ENCODE measurements around the gene C1orf35. TPM values are rescaled to one million over a fixed set of nuclear protein-coding genes. Genes with fewer than 3 reads are reported as not detected.
A peak's percentile ranks its signal among the peaks of the same experiment; 100 is the strongest.

The C1orf35 gene
- total RNA-seq, 6 donors from 2014 or later: 12.8 to 34.6 (median 17.8) TPM

DNA sequence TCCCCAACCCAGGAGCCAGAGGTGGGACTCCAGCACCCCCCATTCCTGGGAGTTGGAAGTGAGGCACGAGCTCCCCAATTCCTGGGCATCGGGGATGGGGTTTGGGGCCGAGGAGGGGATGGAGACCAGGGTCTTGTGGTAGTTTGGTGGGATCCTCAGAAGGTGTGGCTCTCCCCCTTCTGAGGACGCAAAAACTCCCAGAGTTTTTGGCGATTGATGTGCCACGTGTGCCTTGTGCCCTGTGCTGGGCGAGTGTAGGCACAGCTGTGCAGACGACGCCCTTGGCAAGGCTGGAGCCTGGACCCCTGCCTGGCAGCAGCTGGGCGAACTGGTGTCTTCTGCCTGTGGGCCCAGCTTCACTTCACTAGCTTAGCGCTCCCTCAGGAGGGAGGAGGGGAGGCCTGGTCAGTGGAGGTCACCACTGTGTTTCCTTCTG lies 39.6 kb upstream of the C1orf35 start:
- peak overlapping the region; percentile 97 to 98 (median 98) for H3K27ac ChIP-seq
- DNase-seq (peak in 1 of 2 donors; percentile 56), ATAC-seq (ENCODE audit: low FRiP score in 2 of 2) (no peak)
- no peaks in the 10 kb centered on the region for H3K27me3 ChIP-seq
- H3K4me3 ChIP-seq: peak overlapping the region in 3 of 4 donors; percentile 84 to 97 (median 94)
- no peaks in the 10 kb centered on the region for H3K9me3 ChIP-seq
- WGBS, 2 donors: 78 to 87% methylated on average over 7 to 10 of the region's 11 CpGs
- H3K36me3 ChIP-seq: peaks cover 0 to 52% (median 31%) of the 10 kb centered on the region in 4 donors
- TF ChIP-seq POLR2A (IDR thresholded peaks at IDR 0.05) (no peak), POLR2AphosphoS5 (IDR thresholded peaks at IDR 0.05) (no peak), EP300 (IDR thresholded peaks at IDR 0.05) (no peak)
- TF ChIP-seq, protein P1, sequence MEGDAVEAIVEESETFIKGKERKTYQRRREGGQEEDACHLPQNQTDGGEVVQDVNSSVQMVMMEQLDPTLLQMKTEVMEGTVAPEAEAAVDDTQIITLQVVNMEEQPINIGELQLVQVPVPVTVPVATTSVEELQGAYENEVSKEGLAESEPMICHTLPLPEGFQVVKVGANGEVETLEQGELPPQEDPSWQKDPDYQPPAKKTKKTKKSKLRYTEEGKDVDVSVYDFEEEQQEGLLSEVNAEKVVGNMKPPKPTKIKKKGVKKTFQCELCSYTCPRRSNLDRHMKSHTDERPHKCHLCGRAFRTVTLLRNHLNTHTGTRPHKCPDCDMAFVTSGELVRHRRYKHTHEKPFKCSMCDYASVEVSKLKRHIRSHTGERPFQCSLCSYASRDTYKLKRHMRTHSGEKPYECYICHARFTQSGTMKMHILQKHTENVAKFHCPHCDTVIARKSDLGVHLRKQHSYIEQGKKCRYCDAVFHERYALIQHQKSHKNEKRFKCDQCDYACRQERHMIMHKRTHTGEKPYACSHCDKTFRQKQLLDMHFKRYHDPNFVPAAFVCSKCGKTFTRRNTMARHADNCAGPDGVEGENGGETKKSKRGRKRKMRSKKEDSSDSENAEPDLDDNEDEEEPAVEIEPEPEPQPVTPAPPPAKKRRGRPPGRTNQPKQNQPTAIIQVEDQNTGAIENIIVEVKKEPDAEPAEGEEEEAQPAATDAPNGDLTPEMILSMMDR (IDR thresholded peaks at IDR 0.05): no peak
- H3K4me1 ChIP-seq: peaks cover 42 to 73% (median 58%) of the 10 kb centered on the region in 4 donors

DNA sequence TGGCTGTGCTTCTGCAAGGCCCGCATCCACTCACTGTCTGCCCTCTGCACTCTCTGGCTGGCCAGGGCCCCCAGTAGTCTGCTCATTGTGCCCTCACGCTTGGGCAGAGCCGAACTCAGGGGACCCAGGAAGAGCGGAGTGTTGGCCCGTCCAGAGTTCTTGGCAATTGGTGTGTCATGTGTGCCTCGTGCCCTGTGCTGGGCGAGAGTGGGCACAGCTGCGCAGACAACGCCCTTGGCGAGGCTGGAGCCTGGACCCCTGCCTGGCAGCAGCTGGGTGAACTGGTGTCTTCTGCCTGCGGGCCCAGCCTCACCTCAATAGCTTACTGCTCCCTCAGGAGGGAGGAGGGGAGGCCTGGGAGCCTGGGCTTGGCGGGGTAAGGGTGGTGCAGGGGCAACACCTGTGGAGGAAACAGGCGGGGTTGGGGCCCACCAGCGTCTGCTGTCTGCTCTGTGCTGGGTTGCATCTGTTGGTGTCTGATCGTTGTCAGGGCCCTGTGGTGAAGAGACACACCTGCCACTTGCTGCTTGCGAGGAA lies 39.1 kb upstream of the C1orf35 start:
- no peaks in the 10 kb centered on the region for H3K9me3 ChIP-seq
- ATAC-seq (ENCODE audit: low FRiP score in 2 of 2): no peak
- peaks cover 42 to 68% (median 53%) of the 10 kb centered on the region in 4 donors for H3K4me1 ChIP-seq
- peak overlapping the region; percentile 25 to 97 (median 89) for H3K4me3 ChIP-seq
- peak in 1 of 2 donors; percentile 64 for DNase-seq
- H3K27ac ChIP-seq: peak overlapping the region; percentile 97 to 98 (median 98)
- 74 to 77% methylated on average over 14 to 16 of the region's 16 CpGs for WGBS, 2 donors
- no peaks in the 10 kb centered on the region for H3K27me3 ChIP-seq
- peaks cover 0 to 47% (median 26%) of the 10 kb centered on the region in 4 donors for H3K36me3 ChIP-seq
- TF ChIP-seq EP300 (IDR thresholded peaks at IDR 0.05) (no peak), POLR2AphosphoS5 (IDR thresholded peaks at IDR 0.05) (no peak), POLR2A (IDR thresholded peaks at IDR 0.05) (no peak)
- TF ChIP-seq, protein P1 (IDR thresholded peaks at IDR 0.05): no peak

DNA sequence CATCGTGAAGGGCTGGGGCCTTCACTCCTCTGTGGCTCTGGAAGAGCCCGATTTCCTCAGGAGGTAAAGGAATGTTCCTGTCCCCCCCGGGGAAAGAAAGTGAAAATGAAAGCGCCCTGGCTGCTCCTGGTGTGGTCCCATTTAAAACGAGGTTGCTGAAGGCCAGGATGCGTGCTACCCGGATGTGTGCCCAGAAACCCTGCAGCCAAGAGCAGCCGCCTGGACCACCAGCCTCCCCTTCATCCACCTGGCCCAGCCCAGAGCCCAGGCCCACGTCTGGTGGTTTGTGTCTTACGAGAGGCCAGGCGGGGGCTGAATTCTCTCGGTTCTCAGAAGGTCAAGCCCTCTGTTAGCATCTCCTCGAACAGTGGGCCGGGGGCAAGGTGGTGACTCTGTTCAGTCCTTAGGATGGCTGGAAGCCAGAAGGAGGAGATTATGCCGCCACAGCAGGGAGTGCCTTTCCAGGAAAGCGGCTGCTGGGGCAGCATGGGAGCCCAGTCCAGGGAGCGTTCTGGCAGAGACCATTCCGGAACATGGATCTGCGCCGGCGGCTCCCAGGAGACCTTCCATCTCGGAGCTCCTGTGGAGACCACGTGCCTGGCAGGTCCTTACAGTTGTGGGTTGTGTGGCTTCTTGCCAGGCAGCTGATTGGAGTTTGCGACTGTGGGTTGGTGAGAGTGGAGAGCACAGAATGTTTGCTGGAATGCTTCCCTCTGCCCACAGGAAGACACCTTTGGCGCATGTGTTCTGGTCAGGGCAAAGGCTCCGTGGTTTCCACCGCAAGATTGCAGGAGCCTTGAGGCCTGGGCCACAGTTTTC lies 38.3 kb upstream of the C1orf35 start:
- peaks cover 0 to 39% (median 19%) of the 10 kb centered on the region in 4 donors for H3K36me3 ChIP-seq
- H3K27me3 ChIP-seq: no peaks in the 10 kb centered on the region
- peaks cover 42 to 61% (median 48%) of the 10 kb centered on the region in 4 donors for H3K4me1 ChIP-seq
- no peaks in the 10 kb centered on the region for H3K9me3 ChIP-seq
- no peak for TF ChIP-seq POLR2AphosphoS5 (IDR thresholded peaks at IDR 0.05)
- TF ChIP-seq, protein P1 (IDR thresholded peaks at IDR 0.05): no peak
- TF ChIP-seq EP300 (IDR thresholded peaks at IDR 0.05): no peak
- no peak for TF ChIP-seq POLR2A (IDR thresholded peaks at IDR 0.05)
- 23 to 40% methylated on average over 13 to 26 of the region's 27 CpGs for WGBS, 2 donors
- peak overlapping the region; percentile 97 to 98 (median 98) for H3K27ac ChIP-seq
- ATAC-seq (ENCODE audit: low FRiP score in 2 of 2): no peak
- H3K4me3 ChIP-seq: peak overlapping the region; percentile 84 to 97 (median 90)
- peak in 1 of 2 donors; percentile 39 for DNase-seq

DNA sequence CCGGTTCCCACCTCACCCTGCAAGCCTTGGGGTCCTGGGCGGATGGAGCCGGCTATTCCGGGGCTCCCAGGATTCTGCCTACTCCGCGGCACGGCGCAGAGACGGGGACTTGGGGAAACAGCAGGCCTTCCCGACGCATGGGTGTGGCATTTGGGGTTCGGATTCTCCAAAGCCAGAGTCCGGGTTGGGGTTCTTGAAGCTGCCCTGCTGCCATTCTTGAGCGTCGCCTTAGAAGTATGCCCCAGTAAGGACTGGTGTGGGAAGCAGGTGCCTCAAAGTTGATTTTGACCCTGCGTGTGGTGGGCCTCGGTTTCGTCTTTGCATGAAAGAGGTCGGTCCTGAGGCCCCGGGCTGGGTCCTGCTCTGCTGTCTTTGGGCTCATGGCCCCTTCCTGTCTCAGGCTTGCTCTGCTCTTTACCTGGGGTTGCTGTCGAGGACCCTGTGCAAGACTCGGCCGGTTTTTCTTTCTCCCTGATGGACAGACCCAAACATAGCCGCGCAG lies 37.6 kb upstream of the C1orf35 start:
- ATAC-seq (ENCODE audit: low FRiP score in 2 of 2): no peak
- WGBS, 2 donors: 8 to 13% methylated on average over 12 to 14 of the region's 25 CpGs

More for the DNA sequence above, 37.6 kb upstream of the C1orf35 start:
- H3K27ac ChIP-seq: peak overlapping the region; percentile 97 to 98 (median 98)
- H3K36me3 ChIP-seq: peaks cover 0 to 32% (median 13%) of the 10 kb centered on the region in 4 donors
- H3K27me3 ChIP-seq: no peaks in the 10 kb centered on the region
- no peak for DNase-seq
- H3K9me3 ChIP-seq: no peaks in the 10 kb centered on the region
- H3K4me1 ChIP-seq: peaks cover 42 to 58% (median 46%) of the 10 kb centered on the region in 4 donors
- no peak for TF ChIP-seq EP300 (IDR thresholded peaks at IDR 0.05)
- no peak for TF ChIP-seq POLR2AphosphoS5 (IDR thresholded peaks at IDR 0.05)
- TF ChIP-seq, protein P1 (IDR thresholded peaks at IDR 0.05): no peak
- no peak for TF ChIP-seq POLR2A (IDR thresholded peaks at IDR 0.05)
- H3K4me3 ChIP-seq: peak overlapping the region; percentile 84 to 97 (median 90)
